ENCODE measurements around the gene CLSTN1. TPM values are rescaled to one million over a fixed set of nuclear protein-coding genes. Genes with fewer than 3 reads are reported as not detected.

The CLSTN1 gene
- total and polyA plus RNA-seq, 7 donors, result 7.3 to 48.7 (median 19.7) TPM

GRCh38 chr1:9843576-9843945 lies 19.8 kb upstream of the CLSTN1 start:
- H3K27ac ChIP-seq, result no peak overlapping the region
- no peaks in the 10 kb centered on the region for H3K27me3 ChIP-seq (ENCODE audit: insufficient read depth in 3 of 3, low read length in 2 of 3)
- TF ChIP-seq CTCF (IDR thresholded peaks at IDR 0.05), result no peak
- no peak overlapping the region for H3K4me3 ChIP-seq
- intact Hi-C loops (cut with DNase I), result no loop called here
- 78 to 83% (median 78%) methylated on average over 7 of the region's 7 CpGs for WGBS, 3 donors
- no peaks in the 10 kb centered on the region for H3K4me1 ChIP-seq
- no peaks in the 10 kb centered on the region for H3K36me3 ChIP-seq (ENCODE audit: insufficient read depth in 1 of 2, low read depth in 1 of 2)
- H3K9me3 ChIP-seq, result no peaks in the 10 kb centered on the region
- DNase-seq (no peak), ATAC-seq (no peak)

- TF ChIP-seq CTCF (IDR thresholded peaks at IDR 0.05), result no peak
- Histone ChIP-seq H3K9me3 (no peaks in the 10 kb centered on the region), H3K27ac (no peak overlapping the region), H3K27me3 (ENCODE audit: insufficient read depth in 3 of 3, low read length in 2 of 3) (no peaks in the 10 kb centered on the region), H3K36me3 (ENCODE audit: insufficient read depth in 1 of 2, low read depth in 1 of 2) (no peaks in the 10 kb centered on the region), H3K4me3 (no peak overlapping the region), H3K4me1 (no peaks in the 10 kb centered on the region)
- DNase-seq (no peak), ATAC-seq (no peak)
- intact Hi-C loops (cut with DNase I), result no loop called here
- WGBS, 3 donors, result 48 to 49% (median 49%) methylated on average over 17 to 20 of the region's 20 CpGs
Measured at GRCh38 chr1:9842781-9843575, 19.2 kb upstream of the CLSTN1 start.

GRCh38 chr1:9842073-9842711 lies 18.4 kb upstream of the CLSTN1 start:
- intact Hi-C loops (cut with DNase I), result no loop called here
- ATAC-seq, result no peak
- no peaks in the 10 kb centered on the region for H3K36me3 ChIP-seq (ENCODE audit: insufficient read depth in 1 of 2, low read depth in 1 of 2)
- no peaks in the 10 kb centered on the region for H3K27me3 ChIP-seq (ENCODE audit: insufficient read depth in 3 of 3, low read length in 2 of 3)
- no peaks in the 10 kb centered on the region for H3K9me3 ChIP-seq
- 32 to 45% (median 37%) methylated on average over 9 of the region's 9 CpGs for WGBS, 3 donors
- H3K4me1 ChIP-seq, result no peaks in the 10 kb centered on the region
- TF ChIP-seq CTCF (IDR thresholded peaks at IDR 0.05), result no peak
- H3K27ac ChIP-seq, result no peak overlapping the region
- no peak for DNase-seq
- H3K4me3 ChIP-seq, result no peak overlapping the region

- intact Hi-C loops (cut with DNase I), result no loop called here
- Histone ChIP-seq H3K27me3 (ENCODE audit: insufficient read depth in 3 of 3, low read length in 2 of 3) (no peaks in the 10 kb centered on the region), H3K36me3 (ENCODE audit: insufficient read depth in 1 of 2, low read depth in 1 of 2) (no peaks in the 10 kb centered on the region), H3K4me3 (no peak overlapping the region), H3K9me3 (no peaks in the 10 kb centered on the region), H3K27ac (no peak overlapping the region), H3K4me1 (no peaks in the 10 kb centered on the region)
- whole genome bisulfite sequencing, 3 donors, result 88 to 94% (median 89%) methylated on average over 2 of the region's 2 CpGs
- no peak for TF ChIP-seq CTCF (IDR thresholded peaks at IDR 0.05)
- DNase-seq, result no peak
- ATAC-seq, result no peak
Measured at GRCh38 chr1:9841460-9841859, 17.7 kb upstream of the CLSTN1 start.

Data from psoas muscle (tissue), 8 donors.